C4-2B (cell line): ENCODE measurements around the gene GRK5.

Experiments
- CTCF ChIP-seq: fragments of 450-650 bp; conservative IDR thresholded peaks from 2 replicates; pipeline ENCODE4 v1.5.1; 2017; ENCODE audit warnings: mild to moderate bottlenecking
- ZFX ChIP-seq: fragments of 450-650 bp; IDR thresholded peaks from 2 replicates; pipeline ENCODE4 v1.6.1; 2017

- TF ChIP-seq CTCF = no peak
- TF ChIP-seq ZFX = no peak
These were observed 95.4 kb downstream of the GRK5 start for GRCh38 chr10:119302591-119303253.
